HG03045 (cell line): Measurements from ENCODE around the gene CD209.

Source experiments
- ATAC-seq: cut with Tn5 transposase; IDR thresholded peaks from one replicate; pipeline ENCODE4 v1.9.1; 2021; ENCODE audit warnings: mild to moderate bottlenecking, moderate library complexity; ENCODE audit not compliant: unreplicated experiment

Gene CD209

DNA sequence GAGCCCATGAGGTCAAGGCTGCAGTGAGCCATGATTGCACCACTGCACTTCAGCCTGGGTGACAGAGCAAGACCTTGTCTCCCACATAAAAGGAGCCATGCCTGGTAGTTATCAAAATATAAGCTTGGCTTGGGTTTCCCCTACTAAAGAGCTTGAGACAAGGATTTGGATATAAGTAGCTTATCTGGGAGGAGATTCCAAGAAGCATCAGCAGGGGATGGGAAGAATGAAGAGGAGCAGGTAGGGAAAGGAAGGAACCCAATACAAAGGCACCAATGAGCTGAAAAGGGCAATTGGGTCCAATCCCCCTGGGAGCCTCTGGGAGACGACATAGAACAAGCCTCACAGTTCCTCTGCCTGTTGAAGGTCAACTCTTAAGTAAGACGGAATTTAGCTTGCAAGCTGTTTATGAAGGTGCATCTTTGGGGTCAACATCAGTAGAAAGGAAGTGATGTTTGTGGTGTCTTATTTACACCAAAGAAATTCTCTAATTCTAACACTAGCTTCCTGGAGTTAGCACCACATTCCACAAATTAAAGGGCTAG is 8.1 kb downstream of the CD209 start:
- ATAC-seq = no peak

DNA sequence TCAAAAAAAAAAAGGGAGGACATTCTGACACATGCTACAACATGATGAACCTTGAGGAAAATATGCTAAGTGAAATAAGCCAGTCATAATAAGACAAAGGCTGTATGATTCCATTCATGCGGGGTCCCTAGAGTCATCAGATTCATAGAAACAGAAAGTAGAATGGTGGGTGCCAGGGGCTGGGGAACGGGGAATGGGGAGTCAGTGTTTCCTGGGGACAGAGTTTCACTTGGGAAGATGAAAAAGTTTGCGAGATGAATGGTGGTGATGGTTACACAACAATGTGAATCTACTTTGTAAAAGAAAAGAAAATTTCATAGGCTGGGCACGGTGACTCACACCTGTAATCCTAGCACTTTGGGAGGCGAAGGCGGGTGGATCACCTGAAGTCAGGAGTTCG is 9.3 kb downstream of the CD209 start:
- ATAC-seq = no peak

- no peak for ATAC-seq
Observed at GRCh38 chr19:7737215-7737614, 10.1 kb downstream of the CD209 start.

DNA sequence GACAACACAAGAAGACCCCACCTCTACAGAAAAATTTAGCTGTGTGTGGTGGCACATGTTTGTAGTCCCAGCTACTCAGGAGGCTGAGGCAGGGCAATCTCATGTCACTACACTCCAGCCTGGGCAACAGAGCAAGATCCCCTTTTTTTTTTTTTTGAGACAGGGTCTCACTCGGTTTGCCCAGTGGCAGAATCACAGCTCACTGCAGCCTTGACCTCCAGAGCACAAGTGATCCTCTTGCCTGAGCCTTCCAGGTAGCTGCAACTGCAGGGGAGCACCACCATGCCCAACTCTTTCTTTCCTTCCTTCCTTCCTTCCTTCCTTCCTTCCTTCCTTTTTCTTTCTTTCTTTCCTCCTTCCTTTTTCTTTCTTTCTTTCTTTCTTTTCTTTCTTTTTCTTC is 11.2 kb downstream of the CD209 start:
- ATAC-seq = no peak

GRCh38 chr19:7734220-7735203 is 12.8 kb downstream of the CD209 start:
- no peak for ATAC-seq

GRCh38 chr19:7733376-7733775 is 14.0 kb downstream of the CD209 start:
- no peak for ATAC-seq

DNA sequence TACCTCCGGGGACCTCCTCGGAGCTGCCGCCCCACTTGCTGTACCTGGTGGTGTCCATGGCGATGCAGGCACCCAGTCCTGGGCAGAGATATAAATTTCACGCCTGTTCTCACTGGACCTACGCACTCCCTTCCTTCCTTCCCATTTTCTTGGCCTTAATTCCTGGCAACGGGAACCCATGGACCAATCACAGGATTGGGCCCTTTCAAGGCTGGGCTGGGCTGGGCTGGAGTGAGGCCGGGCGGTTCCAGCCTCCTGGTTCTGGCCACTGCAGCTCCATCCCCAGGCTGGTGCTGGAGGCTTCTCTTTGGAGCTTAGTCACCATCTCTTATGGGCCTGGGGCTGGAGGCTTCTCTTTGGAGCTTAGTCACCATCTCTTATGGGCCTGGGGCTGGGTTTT is 15.3 kb downstream of the CD209 start, which contains the start of gene CLEC4G:
Gene CLEC4G (minus strand): TSS at position 66 of the 400 bp plus-strand sequence. CDS start 8 bp downstream, at position 58.
- ATAC-seq = no peak

- no peak for ATAC-seq
Observed at GRCh38 chr19:7731615-7732014, 15.7 kb downstream of the CD209 start.

DNA sequence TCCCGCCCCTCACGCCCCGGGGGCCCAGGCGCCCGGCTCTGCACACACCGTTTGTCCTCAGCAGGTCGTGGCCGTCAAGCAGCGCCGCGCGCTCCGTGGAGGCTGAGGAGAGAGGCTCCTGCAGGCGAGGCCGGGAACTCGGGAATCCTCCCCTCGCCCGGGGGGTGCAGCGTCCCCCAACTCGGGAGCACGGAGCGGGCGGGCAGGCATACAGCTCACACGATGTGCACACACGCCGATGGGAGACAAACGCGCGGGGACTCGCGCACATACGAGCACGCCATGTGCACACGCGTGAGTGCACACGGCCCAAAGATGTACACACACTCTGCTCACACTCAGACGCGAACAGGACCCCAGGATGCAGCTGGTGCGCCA is 16.1 kb downstream of the CD209 start:
- no peak for ATAC-seq

DNA sequence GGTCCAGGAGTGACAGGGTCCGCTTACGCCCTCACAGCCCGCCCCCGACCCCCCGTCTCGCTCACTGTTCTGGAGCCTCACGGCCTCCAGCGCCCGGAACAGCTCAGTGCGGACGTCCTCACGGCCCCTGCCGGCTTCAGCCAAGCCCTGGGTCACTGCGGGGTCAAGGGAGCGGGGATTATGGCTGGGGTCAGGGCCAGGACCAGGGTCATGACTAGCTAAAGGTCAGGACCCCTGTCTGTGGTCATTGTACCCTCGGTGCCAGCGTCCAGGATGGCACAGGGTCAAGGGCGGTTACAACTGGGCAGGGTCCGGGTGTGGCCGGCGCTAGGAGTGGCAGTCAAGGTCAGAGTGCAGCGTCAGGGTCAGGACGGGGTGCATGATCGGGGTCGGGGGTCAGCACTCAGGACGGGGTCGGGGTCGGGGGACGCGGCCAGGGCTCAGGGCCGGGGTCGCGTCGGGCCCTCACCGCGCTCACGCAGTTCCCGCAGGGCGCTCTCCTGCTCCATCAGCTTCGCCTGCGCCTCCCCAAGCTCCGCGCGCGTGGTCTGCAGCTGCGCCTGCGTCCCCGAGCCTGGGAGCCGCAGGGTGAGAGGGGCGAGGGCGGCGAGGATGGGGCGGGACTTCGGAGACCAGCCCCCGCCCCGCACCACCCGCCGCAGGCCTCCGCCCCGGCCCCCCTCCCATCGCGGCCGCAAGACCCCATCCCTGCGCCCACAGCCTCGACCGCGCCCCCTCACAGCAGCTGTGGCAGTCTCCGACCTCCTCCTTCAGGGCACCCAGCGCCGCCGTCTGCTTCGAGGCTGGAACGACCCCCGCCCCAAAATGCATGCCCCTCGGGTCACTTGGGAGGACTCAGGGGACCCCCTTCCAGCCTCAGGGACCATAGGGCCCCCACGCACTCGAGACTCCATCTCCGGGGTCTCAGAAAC is 16.8 kb downstream of the CD209 start:
- ATAC-seq = no peak

- no peak for ATAC-seq
Observed at GRCh38 chr19:7729831-7730285, 17.5 kb downstream of the CD209 start.

DNA sequence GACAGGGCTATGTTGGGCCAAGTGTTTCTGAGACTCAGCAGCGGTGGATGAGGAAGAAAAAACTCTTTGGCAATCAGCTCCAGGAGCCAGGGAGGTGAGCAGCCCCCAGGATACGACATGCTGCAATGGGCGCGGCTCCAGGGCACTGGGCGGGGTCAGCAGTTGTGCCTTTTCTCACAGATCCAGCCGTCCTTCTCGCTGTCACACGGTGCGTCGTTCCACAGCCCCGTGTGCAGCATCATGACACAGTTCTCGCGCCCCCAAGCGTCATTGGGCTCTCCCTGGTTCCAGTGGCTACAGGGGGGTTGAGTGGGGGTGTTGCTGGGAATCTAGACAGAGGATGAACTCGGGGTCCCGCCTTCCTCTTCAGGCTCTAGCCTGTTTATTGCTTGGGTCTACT is 18.1 kb downstream of the CD209 start:
- no peak for ATAC-seq

DNA sequence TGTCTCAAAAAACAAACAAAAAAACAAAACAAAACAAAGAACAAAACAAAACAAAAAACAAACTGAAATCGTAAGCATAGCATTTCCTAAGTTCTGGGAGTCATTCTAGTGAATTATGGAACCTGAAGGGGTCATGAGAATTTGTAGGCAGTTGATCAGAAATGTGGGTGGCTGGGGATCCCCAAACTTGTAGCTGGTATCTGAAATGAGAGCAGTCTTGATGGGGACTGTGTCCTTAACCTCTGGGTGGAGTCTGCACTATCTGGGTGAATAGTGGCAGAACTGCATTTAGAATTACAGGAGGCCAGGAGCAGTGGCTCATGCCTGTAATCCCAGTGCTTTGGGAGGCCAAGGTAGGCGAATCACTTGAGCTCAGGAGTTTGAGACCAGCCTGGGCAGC is 21.5 kb downstream of the CD209 start:
- no peak for ATAC-seq

DNA sequence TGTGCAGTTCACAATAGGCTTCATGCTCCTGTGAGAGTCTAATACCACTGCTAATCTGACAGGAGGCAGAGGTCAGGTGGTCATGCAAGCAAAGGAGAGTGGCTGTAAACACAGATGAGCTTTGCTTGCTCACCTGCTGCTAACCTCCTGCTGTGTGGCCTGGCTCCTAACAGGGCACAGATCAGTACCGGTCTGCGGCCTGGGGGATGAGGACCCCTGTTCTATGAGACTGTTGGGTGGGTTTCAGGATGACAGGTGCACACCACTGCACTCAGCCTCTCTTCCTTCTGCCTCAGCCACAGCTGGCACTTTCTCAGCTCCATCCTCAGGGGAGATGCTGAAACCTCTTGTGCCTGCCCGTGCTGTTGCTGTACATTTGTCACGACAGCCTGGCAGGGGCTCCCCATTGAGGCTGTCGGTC is 25.1 kb downstream of the CD209 start:
- ATAC-seq = no peak

- no peak for ATAC-seq
Observed at GRCh38 chr19:7720351-7720750, 27.0 kb downstream of the CD209 start.

- no peak for ATAC-seq
Observed at GRCh38 chr19:7718668-7719067, 28.7 kb downstream of the CD209 start.

DNA sequence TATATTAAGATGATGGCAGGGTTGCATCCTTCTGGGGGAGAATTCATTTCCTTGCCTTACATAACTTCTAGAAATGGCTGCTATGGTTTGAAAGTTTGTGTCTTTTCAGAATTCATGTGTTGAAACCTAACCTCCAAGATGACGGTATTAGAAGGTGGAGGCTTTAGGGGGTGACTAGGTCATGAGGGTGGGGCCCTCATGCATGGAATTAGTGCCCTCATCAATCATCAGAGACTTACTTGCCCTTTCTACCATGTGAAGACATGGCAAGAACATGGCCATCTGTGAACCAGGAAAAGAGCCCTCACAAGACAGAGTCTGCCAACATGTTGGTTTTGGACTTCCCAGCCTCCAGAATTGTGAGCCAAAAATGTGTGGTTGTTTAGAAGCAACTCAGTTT is 30.6 kb downstream of the CD209 start:
- ATAC-seq = no peak

- ATAC-seq = no peak
Observed at GRCh38 chr19:7715671-7716070, 31.7 kb downstream of the CD209 start.

DNA sequence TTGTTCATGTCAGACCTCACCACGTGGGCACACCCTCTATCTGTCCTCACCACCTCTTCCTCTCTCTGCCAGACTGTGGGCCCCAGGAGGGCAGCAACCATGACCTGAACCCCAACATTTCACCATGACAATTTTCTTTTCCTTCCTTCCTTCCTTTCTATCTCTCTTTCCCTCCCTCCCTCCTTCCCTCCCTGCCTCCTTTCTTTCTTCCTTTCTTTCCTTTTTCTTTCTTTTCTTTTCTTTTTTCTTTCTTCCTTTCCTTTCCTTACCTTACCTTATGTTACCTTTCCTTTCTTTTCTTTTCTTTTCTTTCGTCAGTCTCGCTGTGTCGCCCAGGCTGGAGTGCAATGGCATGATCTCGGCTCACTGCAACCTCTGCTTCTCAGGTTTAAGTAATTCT is 36.7 kb downstream of the CD209 start:
- no peak for ATAC-seq

DNA sequence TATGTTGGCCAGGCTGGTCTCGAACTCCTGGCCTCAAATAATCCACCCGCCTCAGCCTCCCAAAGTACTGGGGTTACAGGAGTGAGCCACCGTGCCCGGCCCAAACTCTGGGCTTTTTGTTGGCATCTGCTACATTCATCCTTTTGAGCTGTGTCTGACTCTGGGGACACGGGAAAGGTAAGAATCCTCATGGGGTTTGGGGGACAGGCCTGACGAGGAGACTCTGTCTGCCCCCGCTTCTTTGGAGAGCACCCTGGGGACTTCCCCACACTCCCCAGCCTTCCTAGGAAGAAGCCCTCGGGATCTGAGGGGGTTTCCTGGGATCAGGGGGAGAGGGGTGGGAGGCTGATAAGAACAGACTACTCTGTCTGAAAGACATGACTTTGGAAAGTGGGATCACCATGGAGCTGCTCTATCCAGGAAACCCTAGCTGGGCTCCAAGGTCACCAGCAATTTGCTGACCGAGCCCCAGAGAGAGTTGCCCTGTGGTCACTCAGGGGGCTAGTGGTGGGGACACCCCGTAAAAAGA is 37.3 kb downstream of the CD209 start:
- no peak for ATAC-seq

GRCh38 chr19:7706955-7707456 is 40.3 kb downstream of the CD209 start:
- no peak for ATAC-seq
